Measurements from ENCODE around the gene SORBS1.

Gene SORBS1

GRCh38 chr10:95430231-95430951 lies 130.8 kb downstream of the SORBS1 start:
- DNase-seq: peak; percentile 70

GRCh38 chr10:95429639-95430038 lies 131.5 kb downstream of the SORBS1 start:
- no peak for DNase-seq

GRCh38 chr10:95428701-95429100 lies 132.5 kb downstream of the SORBS1 start:
- no peak for DNase-seq

- no peak for DNase-seq
Measured at GRCh38 chr10:95426482-95426881, 134.7 kb downstream of the SORBS1 start.

- no peak for DNase-seq
Measured at GRCh38 chr10:95425592-95426465, 135.3 kb downstream of the SORBS1 start.

GRCh38 chr10:95423164-95424005 lies 137.8 kb downstream of the SORBS1 start:
- no peak for DNase-seq

- no peak for DNase-seq
Measured at GRCh38 chr10:95422233-95422632, 138.9 kb downstream of the SORBS1 start.

GRCh38 chr10:95421782-95422181 lies 139.4 kb downstream of the SORBS1 start:
- DNase-seq: no peak

GRCh38 chr10:95419399-95419798 lies 141.8 kb downstream of the SORBS1 start:
- DNase-seq: no peak

GRCh38 chr10:95416973-95417372 lies 144.2 kb downstream of the SORBS1 start:
- DNase-seq: no peak

- no peak for DNase-seq
Measured at GRCh38 chr10:95416270-95416669, 144.9 kb downstream of the SORBS1 start.

- DNase-seq: no peak
Measured at GRCh38 chr10:95415621-95416031, 145.5 kb downstream of the SORBS1 start.

GRCh38 chr10:95414844-95415485 lies 146.2 kb downstream of the SORBS1 start:
- no peak for DNase-seq

- DNase-seq: no peak
Measured at GRCh38 chr10:95414016-95414830, 146.9 kb downstream of the SORBS1 start.

GRCh38 chr10:95413588-95413987 lies 147.6 kb downstream of the SORBS1 start:
- no peak for DNase-seq

GRCh38 chr10:95411635-95412034 lies 149.5 kb downstream of the SORBS1 start:
- no peak for DNase-seq

GRCh38 chr10:95408983-95409873 lies 151.9 kb downstream of the SORBS1 start:
- no peak for DNase-seq

- no peak for DNase-seq
Measured at GRCh38 chr10:95408148-95408960, 152.8 kb downstream of the SORBS1 start.

GRCh38 chr10:95407546-95407945 lies 153.6 kb downstream of the SORBS1 start:
- DNase-seq: no peak

All from right forelimb (tissue), 1 donor.